Activated CD4-positive, alpha-beta memory T cell treated with anti-CD3 and anti-CD28 coated beads, Interleukin-2, amount 10 ng/mL, durations not matched to agents 7 days and 5 days (primary cell): ENCODE measurements around the gene NCKAP1. TPM values are rescaled to one million over a fixed set of nuclear protein-coding genes. Genes with fewer than 3 reads are reported as not detected.
"Not testable (repeated sequence)": the region's sequence is repeated elsewhere in the genome, so short reads cannot be mapped to it uniquely, and the experiment has no call there.

ENCODE experiments used
- CTCF ChIA-PET: fragments of 350-600 bp; sonication (Branson Sonifier 250); formaldehyde crosslinking; loops from one replicate; lab custom pipeline; 2021; ENCODE audit warnings: antibody characterized with exemption, inconsistent platforms; lab: Charles Lee
- POLR2A ChIA-PET: fragments of 350-600 bp; sonication (Branson Sonifier 250); formaldehyde crosslinking; loops from one replicate; lab custom pipeline; 2021; ENCODE audit warnings: antibody characterized with exemption; lab: Charles Lee
- DNase-seq: peaks from one replicate; pipeline ENCODE4 v3.0.0-alpha.2; 2020
- H3K27ac Mint-ChIP-seq: one replicate; pipeline ENCODE4 v1.8.0; 2021; ENCODE audit warnings: mild to moderate bottlenecking, mixed read lengths
- H3K27me3 Mint-ChIP-seq: one replicate; pipeline ENCODE4 v1.8.0; 2021; ENCODE audit warnings: mixed read lengths
- H3K36me3 Mint-ChIP-seq: one replicate; pipeline ENCODE4 v1.8.0; 2021; ENCODE audit warnings: low read depth, mixed read lengths
- H3K4me1 Mint-ChIP-seq: one replicate; pipeline ENCODE4 v1.8.0; 2021; ENCODE audit warnings: mixed read lengths
- H3K4me3 Mint-ChIP-seq: one replicate; pipeline ENCODE4 v1.8.0; 2021; ENCODE audit warnings: mild to moderate bottlenecking, mixed read lengths
- H3K9me3 Mint-ChIP-seq: one replicate; pipeline ENCODE4 v1.8.0; 2021; ENCODE audit warnings: mixed read lengths
- total RNA-seq, 2 experiments: library from RNA; stranded (reverse); gene quantifications; one replicate each; pipeline ENCODE4 v1.2.3, GENCODE V29; 2021

NCKAP1 gene
- total RNA-seq, 2 experiments from 2014 or later = 4.1 to 4.3 TPM

- Mint-ChIP-seq H3K27me3 (peaks cover 67% of the 10 kb centered on the region), H3K27ac (no peak overlapping the region), H3K36me3 (no peaks in the 10 kb centered on the region), H3K9me3 (no peaks in the 10 kb centered on the region), H3K4me3 (no peak overlapping the region), H3K4me1 (peaks cover 22% of the 10 kb centered on the region)
- no peak for DNase-seq
- POLR2A ChIA-PET = no interaction called here
- CTCF ChIA-PET = no interaction called here
These were observed 4.3 kb downstream of the NCKAP1 start for GRCh38 chr2:183033951-183034350.

- Mint-ChIP-seq H3K27ac (no peak overlapping the region), H3K36me3 (no peaks in the 10 kb centered on the region), H3K27me3 (peaks cover 59% of the 10 kb centered on the region), H3K9me3 (no peaks in the 10 kb centered on the region), H3K4me3 (no peak overlapping the region), H3K4me1 (peaks cover 16% of the 10 kb centered on the region)
- CTCF ChIA-PET = no interaction called here
- POLR2A ChIA-PET = no interaction called here
- DNase-seq = no peak
These were observed 6.1 kb downstream of the NCKAP1 start for GRCh38 chr2:183031911-183032794.

GRCh38 chr2:183029219-183029618, 9.0 kb downstream of the NCKAP1 start:
- POLR2A ChIA-PET = no interaction called here
- H3K27ac Mint-ChIP-seq = no peak overlapping the region
- H3K27me3 Mint-ChIP-seq = peaks cover 37% of the 10 kb centered on the region
- CTCF ChIA-PET = no interaction called here
- H3K4me1 Mint-ChIP-seq = no peaks in the 10 kb centered on the region
- no peak overlapping the region for H3K4me3 Mint-ChIP-seq
- no peaks in the 10 kb centered on the region for H3K9me3 Mint-ChIP-seq
- no peak for DNase-seq
- no peaks in the 10 kb centered on the region for H3K36me3 Mint-ChIP-seq

GRCh38 chr2:183028108-183028507, 10.1 kb downstream of the NCKAP1 start:
- no peak for DNase-seq
- no peak overlapping the region for H3K27ac Mint-ChIP-seq
- no peaks in the 10 kb centered on the region for H3K4me1 Mint-ChIP-seq
- no peaks in the 10 kb centered on the region for H3K9me3 Mint-ChIP-seq
- CTCF ChIA-PET = no interaction called here
- H3K27me3 Mint-ChIP-seq = peaks cover 27% of the 10 kb centered on the region
- POLR2A ChIA-PET = no interaction called here
- no peaks in the 10 kb centered on the region for H3K36me3 Mint-ChIP-seq
- H3K4me3 Mint-ChIP-seq = no peak overlapping the region

- Mint-ChIP-seq H3K4me1 (no peaks in the 10 kb centered on the region), H3K27me3 (peaks cover 21% of the 10 kb centered on the region), H3K27ac (no peak overlapping the region), H3K9me3 (no peaks in the 10 kb centered on the region), H3K36me3 (no peaks in the 10 kb centered on the region), H3K4me3 (no peak overlapping the region)
- no peak for DNase-seq
- ChIA-PET CTCF (no interaction called here), POLR2A (no interaction called here)
These were observed 10.8 kb downstream of the NCKAP1 start for GRCh38 chr2:183027443-183027842.

- POLR2A ChIA-PET = no interaction called here
- DNase-seq = no peak
- H3K4me3 Mint-ChIP-seq = no peak overlapping the region
- H3K4me1 Mint-ChIP-seq = no peaks in the 10 kb centered on the region
- H3K27me3 Mint-ChIP-seq = peaks cover 17% of the 10 kb centered on the region
- H3K9me3 Mint-ChIP-seq = no peaks in the 10 kb centered on the region
- no peak overlapping the region for H3K27ac Mint-ChIP-seq
- no peaks in the 10 kb centered on the region for H3K36me3 Mint-ChIP-seq
- CTCF ChIA-PET = interaction anchor here (0.6 to 2.0 kb wide), 2 partner anchors 11 to 181 kb away, joined by 4 to 5 read pairs; partner anchors contain the start of gene NCKAP1
These were observed 11.8 kb downstream of the NCKAP1 start for GRCh38 chr2:183026424-183026823.

- Mint-ChIP-seq H3K4me3 (no peak overlapping the region), H3K4me1 (no peaks in the 10 kb centered on the region), H3K36me3 (no peaks in the 10 kb centered on the region), H3K9me3 (no peaks in the 10 kb centered on the region), H3K27ac (no peak overlapping the region), H3K27me3 (peaks cover 16% of the 10 kb centered on the region)
- no peak for DNase-seq
- POLR2A ChIA-PET = no interaction called here
- CTCF ChIA-PET = interaction anchor here (0.5 to 2.0 kb wide), 3 partner anchors 12 to 181 kb away, joined by 3 to 5 read pairs (median 4); partner anchors contain the start of gene NCKAP1
These were observed 12.3 kb downstream of the NCKAP1 start for GRCh38 chr2:183025993-183026392.

GRCh38 chr2:183024339-183025095, 13.7 kb downstream of the NCKAP1 start:
- POLR2A ChIA-PET = no interaction called here
- no peak overlapping the region for H3K27ac Mint-ChIP-seq
- DNase-seq = no peak
- no peaks in the 10 kb centered on the region for H3K4me1 Mint-ChIP-seq
- CTCF ChIA-PET = interaction anchor here (0.6 to 2.0 kb wide), 2 partner anchors 13 to 1274 kb away, joined by 3 to 5 read pairs; partner anchors contain the start of gene NCKAP1
- no peaks in the 10 kb centered on the region for H3K9me3 Mint-ChIP-seq
- H3K4me3 Mint-ChIP-seq = no peak overlapping the region
- no peaks in the 10 kb centered on the region for H3K36me3 Mint-ChIP-seq
- peaks cover 5% of the 10 kb centered on the region for H3K27me3 Mint-ChIP-seq

GRCh38 chr2:183022711-183023110, 15.5 kb downstream of the NCKAP1 start:
- Mint-ChIP-seq H3K4me3 (no peak overlapping the region), H3K9me3 (no peaks in the 10 kb centered on the region), H3K27me3 (no peaks in the 10 kb centered on the region), H3K4me1 (no peaks in the 10 kb centered on the region), H3K36me3 (no peaks in the 10 kb centered on the region), H3K27ac (no peak overlapping the region)
- ChIA-PET POLR2A (no interaction called here), CTCF (interaction anchor here (0.9 kb wide), 1 partner anchor 15 kb away, joined by 3 read pairs; no protein-coding TSS in a partner anchor)
- no peak for DNase-seq

GRCh38 chr2:183021613-183022012, 16.6 kb downstream of the NCKAP1 start:
- Mint-ChIP-seq H3K4me3 (no peak overlapping the region), H3K4me1 (no peaks in the 10 kb centered on the region), H3K9me3 (no peaks in the 10 kb centered on the region), H3K36me3 (no peaks in the 10 kb centered on the region), H3K27me3 (no peaks in the 10 kb centered on the region), H3K27ac (no peak overlapping the region)
- CTCF ChIA-PET = no interaction called here
- DNase-seq = no peak
- POLR2A ChIA-PET = no interaction called here

GRCh38 chr2:183019718-183020442, 18.4 kb downstream of the NCKAP1 start:
- ChIA-PET POLR2A (no interaction called here), CTCF (no interaction called here)
- Mint-ChIP-seq H3K4me3 (no peak overlapping the region), H3K27ac (no peak overlapping the region), H3K4me1 (no peaks in the 10 kb centered on the region), H3K27me3 (no peaks in the 10 kb centered on the region), H3K9me3 (no peaks in the 10 kb centered on the region), H3K36me3 (no peaks in the 10 kb centered on the region)
- no peak for DNase-seq

- H3K9me3 Mint-ChIP-seq, H3K36me3 Mint-ChIP-seq, CTCF ChIA-PET, DNase-seq, H3K27me3 Mint-ChIP-seq, POLR2A ChIA-PET, H3K4me1 Mint-ChIP-seq, H3K4me3 Mint-ChIP-seq, H3K27ac Mint-ChIP-seq: not testable (repeated sequence)
These were observed 20.4 kb downstream of the NCKAP1 start for GRCh38 chr2:183017845-183018244.

- no peaks in the 10 kb centered on the region for H3K9me3 Mint-ChIP-seq
- CTCF ChIA-PET = no interaction called here
- H3K4me1 Mint-ChIP-seq = no peaks in the 10 kb centered on the region
- H3K27me3 Mint-ChIP-seq = no peaks in the 10 kb centered on the region
- no peak for DNase-seq
- POLR2A ChIA-PET = no interaction called here
- H3K36me3 Mint-ChIP-seq = no peaks in the 10 kb centered on the region
- H3K27ac Mint-ChIP-seq = no peak overlapping the region
- H3K4me3 Mint-ChIP-seq = no peak overlapping the region
These were observed 24.3 kb downstream of the NCKAP1 start for GRCh38 chr2:183014005-183014404.
